GM12872 (cell line): Measurements from ENCODE around the gene PRR15L.

Source experiments
- TF ChIP-seq, protein P1 (sequence below): IDR thresholded peaks from 3 replicates; pipeline ENCODE4 v1.5.1; 2011; ENCODE audit warnings: low read depth, mild to moderate bottlenecking, low read length, moderate library complexity; ENCODE audit not compliant: insufficient read depth

The PRR15L gene

DNA sequence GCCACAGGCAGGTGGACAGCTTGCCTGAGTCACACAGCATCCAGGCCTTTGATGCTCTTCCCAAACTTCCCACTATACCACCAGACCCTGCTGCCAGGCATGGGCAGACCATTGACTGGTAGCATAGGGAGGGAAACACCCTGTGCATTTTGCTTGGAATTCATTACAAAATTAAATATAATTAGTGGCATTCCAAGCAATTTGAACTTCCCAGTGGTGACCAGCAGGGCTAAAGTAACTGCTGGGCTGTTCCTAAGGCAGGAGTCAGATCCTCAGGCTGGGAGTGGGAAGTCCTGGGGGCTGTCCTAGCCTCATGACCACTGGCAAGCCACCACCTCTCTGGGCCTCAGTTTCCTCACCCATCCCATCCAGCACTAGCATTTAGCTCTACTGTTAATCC, 3.8 kb downstream of the PRR15L start:
- TF ChIP-seq, protein P1, sequence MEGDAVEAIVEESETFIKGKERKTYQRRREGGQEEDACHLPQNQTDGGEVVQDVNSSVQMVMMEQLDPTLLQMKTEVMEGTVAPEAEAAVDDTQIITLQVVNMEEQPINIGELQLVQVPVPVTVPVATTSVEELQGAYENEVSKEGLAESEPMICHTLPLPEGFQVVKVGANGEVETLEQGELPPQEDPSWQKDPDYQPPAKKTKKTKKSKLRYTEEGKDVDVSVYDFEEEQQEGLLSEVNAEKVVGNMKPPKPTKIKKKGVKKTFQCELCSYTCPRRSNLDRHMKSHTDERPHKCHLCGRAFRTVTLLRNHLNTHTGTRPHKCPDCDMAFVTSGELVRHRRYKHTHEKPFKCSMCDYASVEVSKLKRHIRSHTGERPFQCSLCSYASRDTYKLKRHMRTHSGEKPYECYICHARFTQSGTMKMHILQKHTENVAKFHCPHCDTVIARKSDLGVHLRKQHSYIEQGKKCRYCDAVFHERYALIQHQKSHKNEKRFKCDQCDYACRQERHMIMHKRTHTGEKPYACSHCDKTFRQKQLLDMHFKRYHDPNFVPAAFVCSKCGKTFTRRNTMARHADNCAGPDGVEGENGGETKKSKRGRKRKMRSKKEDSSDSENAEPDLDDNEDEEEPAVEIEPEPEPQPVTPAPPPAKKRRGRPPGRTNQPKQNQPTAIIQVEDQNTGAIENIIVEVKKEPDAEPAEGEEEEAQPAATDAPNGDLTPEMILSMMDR = no peak

DNA sequence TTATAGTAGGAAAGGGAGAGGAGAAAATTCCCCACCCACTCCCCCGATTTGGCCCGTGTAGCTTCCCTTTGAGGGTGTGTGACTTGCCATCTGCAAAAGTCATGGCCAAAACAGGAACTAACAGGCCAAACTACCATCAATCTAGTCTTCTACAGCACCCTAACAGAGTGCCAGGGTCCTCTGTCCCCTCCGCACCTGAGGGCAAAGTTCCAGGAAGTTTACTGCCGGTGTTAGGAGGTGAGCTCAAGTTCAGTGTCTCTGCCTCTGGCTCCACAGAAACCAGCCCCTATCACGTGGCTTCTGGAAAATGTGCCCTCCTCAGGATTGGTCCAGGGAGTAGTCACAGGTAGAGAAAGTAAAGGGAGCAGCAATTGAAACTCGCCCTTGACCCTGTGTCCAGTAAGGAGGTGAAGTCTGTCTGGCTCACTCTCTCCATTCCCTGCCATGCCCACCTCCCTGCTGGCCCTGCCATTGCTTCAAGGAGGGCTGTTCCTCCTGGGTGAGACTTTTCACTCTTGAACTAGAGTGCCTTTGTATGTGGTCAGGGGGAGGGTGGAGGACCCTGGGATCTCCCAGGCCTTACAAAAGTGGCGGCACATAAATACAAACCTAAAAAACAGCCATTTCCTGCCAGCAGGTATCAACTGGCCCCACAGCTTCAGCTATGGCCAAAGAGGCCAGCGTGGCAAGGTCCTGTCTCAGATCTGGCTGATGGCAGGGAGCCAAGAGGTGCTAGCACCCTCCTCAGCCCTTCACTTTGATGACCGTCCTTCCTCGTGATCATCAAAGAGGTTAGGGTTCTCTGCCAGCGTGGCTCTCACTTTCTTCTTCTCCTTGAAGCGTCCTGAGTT, 5.3 kb downstream of the PRR15L start:
- TF ChIP-seq, protein P1 = no peak

DNA sequence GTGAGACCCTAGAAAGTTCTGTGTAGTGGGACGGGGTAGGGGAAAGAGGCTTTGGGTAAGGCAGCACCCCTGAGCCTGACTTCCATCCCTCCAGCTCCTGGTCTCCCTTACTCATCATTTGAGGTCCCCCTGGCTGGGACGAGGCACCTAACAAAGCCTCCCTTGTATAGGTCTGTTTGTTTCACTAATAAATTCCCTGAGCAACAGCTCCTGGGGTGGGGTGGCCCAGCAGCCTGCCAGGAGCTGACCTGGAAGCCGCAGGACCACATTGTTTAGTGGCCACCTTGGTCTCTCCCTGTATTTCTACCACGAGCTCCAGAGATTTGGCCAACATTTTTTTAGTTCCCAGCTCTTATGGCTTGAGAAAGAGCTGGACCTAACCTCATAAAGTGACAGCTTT, 7.2 kb downstream of the PRR15L start:
- TF ChIP-seq, protein P1 = no peak

DNA sequence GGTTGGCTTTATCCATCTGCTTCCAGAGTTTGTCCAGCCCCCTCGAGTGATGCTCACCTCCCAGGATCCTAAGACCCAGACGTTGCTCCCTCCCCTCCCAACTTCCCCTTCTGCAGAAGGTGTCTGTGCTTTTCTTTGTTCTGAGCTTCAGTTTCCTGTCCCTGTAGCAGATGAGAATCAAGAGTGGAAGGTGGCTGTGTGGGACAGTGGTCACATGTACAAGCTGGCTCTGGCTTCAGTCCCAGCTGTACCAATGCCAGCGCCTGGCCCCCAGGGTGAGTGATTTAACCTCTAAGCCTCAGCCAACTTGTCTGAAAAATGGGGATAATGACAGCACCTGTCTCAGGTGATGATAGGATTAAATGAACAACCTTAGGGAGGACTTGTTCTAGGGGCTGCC, 7.7 kb downstream of the PRR15L start:
- TF ChIP-seq, protein P1 = no peak

DNA sequence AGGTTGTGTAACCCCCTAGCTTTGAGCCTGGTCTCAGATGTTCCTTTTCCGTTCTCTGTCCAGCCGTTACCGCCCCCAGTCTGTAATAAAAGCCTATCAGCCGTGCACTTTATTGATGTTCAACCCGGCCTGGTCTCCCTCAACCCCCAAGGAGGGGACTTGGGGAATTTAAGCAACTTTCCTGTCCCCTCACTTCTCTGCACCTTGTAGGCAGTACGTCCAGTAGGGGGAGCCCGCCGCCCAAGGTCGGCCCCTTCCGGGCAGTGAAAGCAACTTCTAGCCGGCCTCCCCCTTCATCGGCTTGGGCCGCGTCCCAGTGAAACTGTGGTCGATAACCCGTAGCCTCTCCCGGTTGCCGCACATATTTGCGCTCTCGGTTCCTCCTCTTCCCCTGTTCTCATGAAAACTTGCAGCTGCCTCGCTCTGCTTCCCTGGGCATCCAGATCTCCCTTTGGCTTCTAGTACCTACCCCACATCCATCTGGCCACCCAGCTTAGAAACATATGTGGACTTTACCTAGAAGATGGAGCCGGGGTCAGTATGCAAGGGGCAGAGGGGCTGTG, 8.4 kb downstream of the PRR15L start:
- TF ChIP-seq, protein P1 = peak; percentile 93

DNA sequence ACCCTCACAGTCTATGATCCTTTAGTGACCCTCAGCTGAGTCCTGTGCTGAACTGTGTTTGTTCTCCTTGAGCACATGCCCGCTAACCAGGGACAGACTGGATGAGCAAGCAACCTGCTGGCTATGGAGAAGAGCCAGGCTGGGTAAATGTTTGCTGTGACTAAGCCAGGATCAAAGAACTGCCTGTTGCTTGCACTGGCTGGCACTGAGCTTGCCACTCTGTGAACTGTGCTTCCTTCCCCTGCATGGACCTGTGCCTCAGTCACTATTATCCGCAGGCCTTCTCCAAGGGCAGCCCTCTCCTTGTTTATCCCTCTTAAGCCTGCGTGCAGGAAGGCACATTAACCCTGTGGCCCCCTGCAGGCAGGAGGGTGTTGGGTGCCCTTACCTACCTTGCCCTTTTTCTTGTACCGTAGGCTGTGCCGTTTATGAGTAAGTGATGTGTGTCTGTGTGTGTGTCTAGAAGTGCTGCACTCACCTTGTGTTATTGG, 8.9 kb downstream of the PRR15L start:
- TF ChIP-seq, protein P1 = no peak

DNA sequence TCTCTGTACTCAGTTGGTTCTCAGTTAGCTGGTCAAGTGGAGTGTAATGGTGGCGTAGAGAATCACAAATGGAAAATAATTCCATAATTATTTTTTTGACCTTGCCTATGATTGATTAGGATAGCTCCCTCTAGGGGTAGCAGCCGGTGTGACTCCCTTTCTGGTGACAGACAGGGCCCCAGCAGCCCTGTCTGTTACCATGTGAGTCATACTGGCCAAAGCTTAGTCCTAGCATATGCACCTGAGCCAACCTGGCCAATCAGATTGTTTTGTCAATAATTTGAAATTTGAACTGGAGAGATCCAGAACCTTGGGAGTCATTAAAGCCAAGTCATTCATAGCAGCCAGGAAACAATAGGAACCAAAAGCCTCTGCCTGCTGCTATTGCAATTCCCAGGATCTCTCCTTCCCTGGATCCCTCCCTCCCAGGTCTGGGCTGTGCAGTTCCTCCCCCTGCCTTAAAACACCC, 10.7 kb downstream of the PRR15L start:
- TF ChIP-seq, protein P1 = peak; percentile 83
